WERI-Rb-1 (cell line): Measurements from ENCODE around the gene G6PC3.

Experiments
- DNase-seq: peaks from one replicate; pipeline ENCODE4 v3.0.0-alpha.2; 2020
- H3K27ac ChIP-seq: fragments of 250-450 bp; sonication (Bioruptor Pico); 2 replicates; pipeline ENCODE4 v1.5.1; 2020; ENCODE audit warnings: mild to moderate bottlenecking, moderate library complexity
- H3K27me3 ChIP-seq: fragments of 250-450 bp; sonication (Bioruptor Pico); 2 replicates; pipeline ENCODE4 v1.5.1; 2021; ENCODE audit warnings: mild to moderate bottlenecking, low read depth, moderate library complexity; ENCODE audit not compliant: insufficient read depth, severe bottlenecking
- H3K36me3 ChIP-seq: fragments of 250-450 bp; sonication (Bioruptor Pico); 2 replicates; pipeline ENCODE4 v1.5.1; 2020; ENCODE audit warnings: mild to moderate bottlenecking, moderate library complexity
- H3K4me3 ChIP-seq: 2 replicates; pipeline ENCODE4 v1.5.1; 2011; ENCODE audit warnings: low read depth, mild to moderate bottlenecking, control low read depth, low read length
- H3K9me3 ChIP-seq: fragments of 250-450 bp; sonication (Bioruptor Pico); 2 replicates; pipeline ENCODE4 v1.5.1; 2021; ENCODE audit warnings: mild to moderate bottlenecking, moderate library complexity; ENCODE audit not compliant: severe bottlenecking
- TF ChIP-seq, protein P1 (sequence below): IDR thresholded peaks from 2 replicates; pipeline ENCODE4 v1.5.1; 2011; ENCODE audit warnings: low read depth, mild to moderate bottlenecking, control low read depth, inconsistent platforms, low read length

Gene G6PC3

GRCh38 chr17:44113382-44113781 is 42.8 kb downstream of the G6PC3 start:
- Histone ChIP-seq H3K4me3 (no peak overlapping the region), H3K9me3 (no peaks in the 10 kb centered on the region), H3K27ac (peak overlapping the region; percentile 79), H3K36me3 (peaks cover 78% of the 10 kb centered on the region), H3K27me3 (no peaks in the 10 kb centered on the region)
- TF ChIP-seq, protein P1, sequence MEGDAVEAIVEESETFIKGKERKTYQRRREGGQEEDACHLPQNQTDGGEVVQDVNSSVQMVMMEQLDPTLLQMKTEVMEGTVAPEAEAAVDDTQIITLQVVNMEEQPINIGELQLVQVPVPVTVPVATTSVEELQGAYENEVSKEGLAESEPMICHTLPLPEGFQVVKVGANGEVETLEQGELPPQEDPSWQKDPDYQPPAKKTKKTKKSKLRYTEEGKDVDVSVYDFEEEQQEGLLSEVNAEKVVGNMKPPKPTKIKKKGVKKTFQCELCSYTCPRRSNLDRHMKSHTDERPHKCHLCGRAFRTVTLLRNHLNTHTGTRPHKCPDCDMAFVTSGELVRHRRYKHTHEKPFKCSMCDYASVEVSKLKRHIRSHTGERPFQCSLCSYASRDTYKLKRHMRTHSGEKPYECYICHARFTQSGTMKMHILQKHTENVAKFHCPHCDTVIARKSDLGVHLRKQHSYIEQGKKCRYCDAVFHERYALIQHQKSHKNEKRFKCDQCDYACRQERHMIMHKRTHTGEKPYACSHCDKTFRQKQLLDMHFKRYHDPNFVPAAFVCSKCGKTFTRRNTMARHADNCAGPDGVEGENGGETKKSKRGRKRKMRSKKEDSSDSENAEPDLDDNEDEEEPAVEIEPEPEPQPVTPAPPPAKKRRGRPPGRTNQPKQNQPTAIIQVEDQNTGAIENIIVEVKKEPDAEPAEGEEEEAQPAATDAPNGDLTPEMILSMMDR, result no peak
- DNase-seq, result no peak

DNA sequence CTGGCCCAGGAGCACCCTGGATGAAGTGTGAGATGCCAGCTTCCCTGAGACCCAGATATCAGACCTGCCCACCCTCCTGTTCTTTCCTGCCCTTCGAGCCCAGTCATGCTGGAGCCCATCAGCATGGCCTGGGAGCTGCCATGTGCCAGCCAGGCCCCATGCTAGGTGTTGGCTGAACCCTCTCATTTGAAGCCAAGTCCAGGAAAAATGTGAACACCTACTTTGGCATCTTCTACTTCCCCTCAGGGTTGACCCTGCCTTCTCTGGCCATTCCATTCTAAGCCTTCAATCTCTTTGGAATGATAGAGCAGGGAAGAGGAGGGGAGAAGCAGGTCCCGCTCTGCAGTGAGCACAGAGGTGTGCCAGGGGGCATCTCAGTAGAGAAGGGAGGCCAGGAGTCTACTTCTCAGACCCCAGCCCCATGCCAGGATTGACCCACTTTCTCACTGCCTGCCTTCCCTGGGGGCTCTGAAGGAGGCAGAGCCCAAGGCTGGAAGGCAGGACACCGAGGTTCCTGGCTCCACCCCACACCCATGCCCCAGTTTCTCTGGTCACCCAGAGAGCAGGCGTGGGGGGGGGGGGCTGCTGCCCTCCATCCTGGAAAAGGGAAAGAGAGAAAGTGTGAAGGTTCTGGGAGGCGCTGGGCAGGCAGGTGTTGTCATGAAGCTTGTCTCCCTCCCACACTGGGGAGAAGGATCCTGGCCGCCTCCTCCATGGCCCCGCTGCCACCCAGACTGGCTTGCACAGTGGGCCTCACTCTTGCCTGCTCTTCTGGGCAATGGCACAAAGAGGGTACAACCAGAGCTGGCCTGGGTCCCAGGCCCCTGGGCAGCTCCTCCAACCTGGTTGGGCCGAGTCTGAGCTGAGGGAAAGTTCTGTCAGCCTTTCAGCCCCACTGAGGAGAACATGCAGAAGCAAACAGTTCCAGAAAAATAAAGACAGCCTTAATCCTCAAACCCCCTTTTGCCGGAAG is 43.6 kb downstream of the G6PC3 start:
- H3K27me3 ChIP-seq, result no peaks in the 10 kb centered on the region
- H3K9me3 ChIP-seq, result no peaks in the 10 kb centered on the region
- H3K4me3 ChIP-seq, result no peak overlapping the region
- H3K36me3 ChIP-seq, result peaks cover 79% of the 10 kb centered on the region
- no peak overlapping the region; the same call in 1 of the 2 replicates for H3K27ac ChIP-seq
- no peak for DNase-seq
- TF ChIP-seq, protein P1, result no peak

DNA sequence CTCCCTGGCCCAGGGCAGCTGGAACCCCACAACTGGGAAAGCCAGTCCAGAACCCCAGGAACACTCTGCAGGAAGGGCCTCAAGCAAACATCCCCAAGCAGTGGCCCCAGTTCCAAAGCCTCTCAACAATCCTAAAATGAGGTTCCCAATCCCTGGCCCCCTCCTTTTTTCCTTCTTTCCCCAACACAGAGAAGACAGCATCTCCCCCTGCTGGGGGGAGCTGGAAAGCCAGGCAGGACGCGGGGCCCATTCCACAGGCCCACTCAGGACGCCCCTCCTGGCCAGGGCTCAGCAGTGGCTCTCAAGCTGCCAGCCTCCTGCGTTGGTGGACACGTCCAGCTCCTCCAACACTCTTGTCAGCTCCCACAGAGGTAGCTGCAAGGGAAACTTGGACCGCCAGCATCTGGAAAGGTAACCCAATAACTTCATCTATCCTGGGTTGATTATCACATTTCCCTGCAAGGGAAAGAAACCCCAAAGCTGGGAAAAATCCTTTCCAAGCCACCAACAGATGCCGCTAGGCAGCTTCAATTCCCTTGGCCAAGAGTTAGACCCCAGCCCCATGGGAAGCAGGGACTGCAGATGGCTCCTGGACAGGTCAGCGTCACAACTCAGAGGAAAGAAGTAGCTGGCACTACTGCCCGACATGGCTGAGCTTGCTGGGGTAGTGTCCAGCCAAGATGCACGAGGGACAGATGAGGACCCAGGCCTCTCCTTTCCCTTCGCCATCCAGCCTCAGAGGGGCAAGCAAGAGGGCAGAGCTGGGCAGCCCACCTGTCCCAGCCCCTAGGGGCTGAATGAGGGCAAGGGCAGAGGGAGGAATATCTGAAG is 45.3 kb downstream of the G6PC3 start:
- Histone ChIP-seq H3K36me3 (peaks cover 74% of the 10 kb centered on the region), H3K27ac (peak overlapping the region; percentile 19), H3K27me3 (no peaks in the 10 kb centered on the region), H3K9me3 (no peaks in the 10 kb centered on the region), H3K4me3 (no peak overlapping the region)
- DNase-seq, result peak; percentile 86
- TF ChIP-seq, protein P1, result peak; percentile 90

- Histone ChIP-seq H3K36me3 (peaks cover 69% of the 10 kb centered on the region), H3K4me3 (no peak overlapping the region), H3K27me3 (no peaks in the 10 kb centered on the region), H3K9me3 (no peaks in the 10 kb centered on the region), H3K27ac (no peak overlapping the region)
- TF ChIP-seq, protein P1, result no peak
- no peak for DNase-seq
These were observed 46.8 kb downstream of the G6PC3 start for GRCh38 chr17:44117351-44117750.

DNA sequence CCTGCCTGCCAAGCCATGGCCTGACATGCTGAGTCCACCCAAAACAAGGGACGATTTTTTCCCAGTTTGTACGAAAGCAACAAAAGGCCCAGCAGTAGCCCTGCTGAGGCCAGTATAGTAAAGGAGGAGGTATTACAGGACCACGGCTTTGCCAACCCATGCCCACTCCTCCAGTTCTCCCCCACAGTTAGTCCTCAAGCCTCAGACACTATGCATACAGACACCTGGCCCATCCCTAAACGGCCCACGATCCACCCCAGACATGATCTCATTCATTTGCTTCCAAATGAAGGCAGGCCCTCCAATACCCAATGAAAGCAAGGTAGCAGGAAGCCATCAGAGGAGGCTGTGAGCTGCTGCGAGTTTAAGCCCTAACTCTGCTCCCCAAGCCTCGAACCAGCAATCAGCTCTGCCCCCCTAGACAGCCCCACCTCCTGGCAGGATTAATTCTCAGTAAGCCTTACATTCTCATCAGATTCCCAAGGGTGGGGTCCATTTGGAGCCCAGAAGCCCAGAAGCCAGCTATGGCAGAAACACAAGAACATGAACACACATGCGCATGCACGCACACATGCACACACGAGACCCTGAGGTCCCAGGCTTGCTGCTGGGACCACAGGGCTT is 48.0 kb downstream of the G6PC3 start:
- Histone ChIP-seq H3K36me3 (peaks cover 57% of the 10 kb centered on the region), H3K27ac (peak overlapping the region; percentile 8), H3K4me3 (no peak overlapping the region), H3K27me3 (no peaks in the 10 kb centered on the region), H3K9me3 (no peaks in the 10 kb centered on the region)
- TF ChIP-seq, protein P1, result 0 out of 2 replicates have a peak, but pooled peaks have one; percentile 19
- DNase-seq, result peak; percentile 86
